BJ (cell line): ENCODE data around the gene PRDX5. TPM values are rescaled to one million over a fixed set of nuclear protein-coding genes. Genes with fewer than 3 reads are reported as not detected.
A peak's percentile ranks its signal among the peaks of the same experiment; 100 is the strongest.

Source experiments
- CTCF ChIA-PET: fragments of 350-600 bp; formaldehyde crosslinking; extraction: SDS; loops from one replicate; lab custom pipeline; 2021; ENCODE audit warnings: antibody characterized with exemption, inconsistent platforms; lab: Yijun Ruan, JAX
- POLR2A ChIA-PET: fragments of 300-600 bp; sonication (Branson Sonifier 250); formaldehyde crosslinking; extraction: SDS; loops from one replicate; lab custom pipeline; 2021; ENCODE audit warnings: antibody characterized with exemption; lab: Charles Lee
- DNase-seq: peaks from one replicate; pipeline ENCODE4 v3.0.0-alpha.2; 2011; ENCODE audit warnings: low read depth
- H3K27me3 ChIP-seq: 2 replicates; pipeline ENCODE4 v1.6.0; 2011; ENCODE audit warnings: low read length; ENCODE audit not compliant: control insufficient read depth, insufficient read depth
- H3K36me3 ChIP-seq: 2 replicates; pipeline ENCODE4 v1.5.1; 2011; ENCODE audit warnings: low read length; ENCODE audit not compliant: control insufficient read depth, insufficient read depth
- H3K4me3 ChIP-seq: 2 replicates; pipeline ENCODE4 v1.5.1; 2011; ENCODE audit warnings: low read depth, mild to moderate bottlenecking, control low read depth, low read length
- CTCF ChIP-seq: IDR thresholded peaks from 2 replicates; pipeline ENCODE4 v1.5.1; 2011; ENCODE audit warnings: low read depth, mild to moderate bottlenecking, control low read depth, inconsistent platforms, low read length, moderate library complexity; ENCODE audit not compliant: insufficient read depth
- polyA plus RNA-seq: library from polyadenylated mRNA; depleted of rRNA; stranded (reverse); fragments of >200 nt; gene quantifications from 2 replicates; pipeline ENCODE4 v1.2.3, GENCODE V29; 2011

Gene PRDX5
- polyA plus RNA-seq, 1 experiment = 398 TPM

GRCh38 chr11:64290352-64291261 is 27.3 kb upstream of the PRDX5 start:
- CTCF ChIA-PET = interaction anchor here (1.0 to 9.2 kb wide), 2 partner anchors 12 to 19 kb away, joined by 3 to 88 read pairs; partner anchors contain the start of gene CATSPERZ

GRCh38 chr11:64291262-64291751 is 26.6 kb upstream of the PRDX5 start, which contains the start of gene KCNK4:
Gene KCNK4, plus strand, starts transcription at chr11:64291302. Its CDS starts 1,717 bp downstream, at chr11:64293019.
- POLR2A ChIA-PET = no interaction called here
- CTCF ChIA-PET = interaction anchor here (9.2 kb wide), 1 partner anchor 11 kb away, joined by 88 read pairs; the partner anchor contains the start of gene CATSPERZ

More at GRCh38 chr11:64290352-64291261, 27.3 kb upstream of the PRDX5 start:
- POLR2A ChIA-PET = no interaction called here
- H3K36me3 ChIP-seq = no peaks in the 10 kb centered on the region
- peaks cover 28% of the 10 kb centered on the region for H3K27me3 ChIP-seq
- TF ChIP-seq CTCF = no peak
- no peak overlapping the region for H3K4me3 ChIP-seq
- no peak for DNase-seq

GRCh38 chr11:64291752-64292459 is 26.0 kb upstream of the PRDX5 start:
- POLR2A ChIA-PET = no interaction called here
- DNase-seq = no peak
- TF ChIP-seq CTCF = no peak
- CTCF ChIA-PET = interaction anchor here (1.1 to 9.2 kb wide), 3 partner anchors 9 to 13 kb away, joined by 5 to 88 read pairs (median 11); partner anchors contain the start of gene CATSPERZ
- Histone ChIP-seq H3K36me3 (no peaks in the 10 kb centered on the region), H3K4me3 (peak overlapping the region; percentile 20), H3K27me3 (peaks cover 36% of the 10 kb centered on the region)

More at GRCh38 chr11:64291262-64291751, 26.6 kb upstream of the PRDX5 start, which contains the start of gene KCNK4:
- Histone ChIP-seq H3K36me3 (no peaks in the 10 kb centered on the region), H3K4me3 (peak within 1 kb of the TSS; percentile 20), H3K27me3 (peaks cover 30% of the 10 kb centered on the region)
- TF ChIP-seq CTCF = no peak
- no peak for DNase-seq

- DNase-seq = no peak
- TF ChIP-seq CTCF = no peak
- Histone ChIP-seq H3K27me3 (peaks cover 42% of the 10 kb centered on the region), H3K36me3 (no peaks in the 10 kb centered on the region), H3K4me3 (peak overlapping the region; percentile 20; the same call in 1 of the 2 replicates)
- POLR2A ChIA-PET = no interaction called here
- CTCF ChIA-PET = interaction anchor here (1.1 to 1.5 kb wide), 2 partner anchors 8 to 12 kb away, joined by 5 to 11 read pairs; no protein-coding TSS in a partner anchor
Observed at GRCh38 chr11:64292460-64293254, 25.3 kb upstream of the PRDX5 start.
